Muscle layer of colon (tissue), 2 donors: ENCODE results near the gene RIMS4.
A peak's percentile ranks its signal among the peaks of the same experiment; 100 is the strongest.

Source experiments
- H3K27ac ChIP-seq: one replicate; pipeline ENCODE4 v1.7.0; 2013; ENCODE audit warnings: low read depth, mild to moderate bottlenecking, low read length, moderate library complexity
- H3K27me3 ChIP-seq, 2 donors: one replicate each; pipeline ENCODE4 v1.7.0; 2013; ENCODE audit warnings: low read length in 2 of 2, mild to moderate bottlenecking in 2 of 2; ENCODE audit not compliant: insufficient read depth in 2 of 2, control insufficient read depth in 1 of 2
- H3K36me3 ChIP-seq: one replicate; pipeline ENCODE4 v1.7.0; 2013; ENCODE audit warnings: mild to moderate bottlenecking, low read length; ENCODE audit not compliant: insufficient read depth
- H3K4me1 ChIP-seq: one replicate; pipeline ENCODE4 v1.7.0; 2013; ENCODE audit warnings: mild to moderate bottlenecking, low read length; ENCODE audit not compliant: insufficient read depth
- H3K4me3 ChIP-seq, 2 donors: one replicate each; pipeline ENCODE4 v1.7.0; 2013; ENCODE audit warnings: low read length in 2 of 2, low read depth in 1 of 2, mild to moderate bottlenecking in 1 of 2, moderate library complexity in 1 of 2
- H3K9ac ChIP-seq: one replicate; pipeline ENCODE4 v1.7.0; 2013; ENCODE audit warnings: low read length
- H3K9me3 ChIP-seq: one replicate; pipeline ENCODE4 v1.7.0; 2013; ENCODE audit warnings: mild to moderate bottlenecking, low read length
- donor health status: abdominal sarcoma.
- donor health status: Adenocarcinoma of cecum.

RIMS4 gene

GRCh38 chr20:44745598-44746366 lies 64.6 kb downstream of the RIMS4 start, which contains the start of gene KCNK15:
KCNK15 (plus strand) TSS chr20:44745865; CDS start chr20:44745911, 46 bp downstream.
- no peak within 1 kb of the TSS for H3K9ac ChIP-seq
- peaks cover 4% of the 10 kb centered on the region for H3K4me1 ChIP-seq
- H3K4me3 ChIP-seq: peak within 1 kb of the TSS; percentile 41 to 51
- no peak within 1 kb of the TSS for H3K27ac ChIP-seq
- peaks cover 15 to 37% of the 10 kb centered on the region in 2 donors for H3K27me3 ChIP-seq
- no peaks in the 10 kb centered on the region for H3K9me3 ChIP-seq
- H3K36me3 ChIP-seq: no peaks in the 10 kb centered on the region

- H3K4me3 ChIP-seq: no peak overlapping the region
- H3K36me3 ChIP-seq: no peaks in the 10 kb centered on the region
- peaks cover 15 to 36% of the 10 kb centered on the region in 2 donors for H3K27me3 ChIP-seq
- H3K9ac ChIP-seq: no peak overlapping the region
- no peak overlapping the region for H3K27ac ChIP-seq
- no peaks in the 10 kb centered on the region for H3K9me3 ChIP-seq
- H3K4me1 ChIP-seq: peaks cover 4% of the 10 kb centered on the region
These were observed 65.2 kb downstream of the RIMS4 start for GRCh38 chr20:44745122-44745597.

DNA sequence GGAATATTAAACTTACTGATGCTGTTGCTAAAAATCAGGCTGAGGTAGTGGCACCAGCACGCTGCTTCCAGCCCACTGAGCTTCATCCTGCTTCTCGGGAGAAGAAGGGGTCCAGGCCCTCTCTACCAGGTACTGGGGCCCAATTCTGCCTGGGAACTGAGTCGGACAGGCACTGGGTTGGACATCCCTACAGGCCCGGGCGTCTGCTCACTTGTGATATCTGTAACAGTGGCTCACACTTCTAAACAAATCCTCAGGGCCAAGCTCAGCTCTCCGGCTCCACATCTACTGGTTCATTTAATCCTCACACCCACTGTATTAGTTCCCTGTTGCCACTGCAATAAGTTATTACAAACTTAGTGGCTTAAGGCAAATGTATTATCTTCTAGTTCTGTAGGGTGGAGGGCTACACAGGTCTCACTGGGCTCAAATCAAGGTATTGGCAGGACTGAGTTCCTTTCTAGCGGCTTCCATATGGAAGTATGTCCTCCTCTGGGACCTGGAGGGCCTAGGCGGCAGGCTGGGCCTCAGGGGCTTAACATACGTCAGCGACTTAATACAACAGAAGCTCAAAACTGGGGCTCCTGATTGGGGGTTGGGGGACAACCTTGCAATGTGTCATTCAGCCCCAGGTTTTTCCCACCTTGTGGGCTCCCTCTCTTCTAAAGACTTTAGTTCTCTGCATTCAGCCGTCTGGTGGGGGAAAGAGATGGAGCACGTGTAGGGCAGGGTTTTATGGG lies 66.3 kb downstream of the RIMS4 start:
- H3K27me3 ChIP-seq: peaks cover 10 to 27% of the 10 kb centered on the region in 2 donors
- no peaks in the 10 kb centered on the region for H3K9me3 ChIP-seq
- no peak overlapping the region for H3K27ac ChIP-seq
- no peak overlapping the region for H3K4me3 ChIP-seq
- no peaks in the 10 kb centered on the region for H3K36me3 ChIP-seq
- H3K9ac ChIP-seq: no peak overlapping the region
- peaks cover 4% of the 10 kb centered on the region for H3K4me1 ChIP-seq

DNA sequence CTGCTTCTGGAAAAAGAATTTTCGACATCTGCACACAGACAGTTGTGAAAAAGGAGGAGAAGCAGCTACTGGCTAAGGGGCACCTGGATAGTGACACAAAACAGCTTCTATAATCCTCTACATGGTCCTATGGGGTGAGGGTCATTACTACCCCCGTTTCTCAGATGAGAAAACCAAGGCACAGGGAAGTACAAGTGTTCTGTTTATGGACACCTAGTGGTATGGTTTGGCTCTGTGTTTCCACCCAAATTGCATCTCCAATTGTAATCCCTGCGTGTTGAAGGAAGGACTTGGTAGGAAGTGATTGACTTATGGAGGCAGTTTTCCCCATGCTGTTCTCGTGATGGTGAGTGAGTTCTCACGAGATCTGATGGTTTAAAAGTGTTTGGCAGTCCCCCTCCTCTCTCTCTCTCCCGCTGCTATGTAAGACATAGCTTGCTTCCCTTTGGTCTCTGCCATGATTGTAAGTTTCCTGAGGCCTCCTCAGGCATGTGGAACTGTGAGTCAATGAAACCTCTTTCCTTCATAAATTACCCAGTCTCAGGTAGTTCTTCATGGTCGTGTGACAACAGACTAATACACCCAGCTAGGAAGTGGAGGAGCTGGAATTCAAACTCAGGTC lies 67.2 kb downstream of the RIMS4 start:
- peaks cover 4% of the 10 kb centered on the region for H3K4me1 ChIP-seq
- no peak overlapping the region for H3K4me3 ChIP-seq
- peaks cover 10 to 27% of the 10 kb centered on the region in 2 donors for H3K27me3 ChIP-seq
- no peaks in the 10 kb centered on the region for H3K9me3 ChIP-seq
- no peaks in the 10 kb centered on the region for H3K36me3 ChIP-seq
- no peak overlapping the region for H3K9ac ChIP-seq
- no peak overlapping the region for H3K27ac ChIP-seq

DNA sequence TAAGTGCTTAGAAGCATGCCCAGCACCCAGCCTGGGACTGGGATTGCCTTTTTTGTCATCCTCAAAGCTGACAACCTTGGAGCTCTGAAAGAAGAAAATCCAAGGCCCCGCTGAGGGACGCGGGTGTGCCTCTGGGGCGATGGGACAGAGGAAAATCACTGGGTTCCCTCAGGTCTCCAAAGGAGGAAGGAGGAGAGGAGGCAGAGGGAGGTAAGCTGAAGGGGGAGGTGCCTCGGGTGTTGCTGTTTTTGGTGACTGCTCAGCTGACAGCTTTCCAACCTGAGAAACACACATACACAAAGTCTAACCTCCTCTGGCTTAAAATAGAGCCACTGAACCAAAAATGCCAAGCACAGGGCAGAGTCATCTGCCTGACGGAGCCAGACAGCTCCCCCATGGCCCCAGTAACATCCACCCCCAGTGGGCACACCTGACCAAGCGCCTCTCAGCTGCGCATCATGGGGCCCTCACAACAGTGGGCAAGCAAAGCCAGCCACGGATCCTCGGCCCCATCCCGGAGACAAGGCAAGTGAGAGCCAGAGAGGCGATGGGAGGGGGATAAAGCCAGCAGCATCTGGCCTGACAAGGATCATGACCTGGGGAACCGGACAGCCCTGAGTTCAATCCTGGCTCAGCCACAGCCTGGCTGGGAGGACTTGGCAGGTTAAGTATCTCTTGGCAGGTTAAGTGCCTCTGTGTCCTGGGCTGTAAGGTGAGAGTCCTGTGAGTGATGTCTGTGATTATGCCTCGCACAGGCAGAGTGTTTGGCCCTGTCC lies 67.9 kb downstream of the RIMS4 start:
- peaks cover 10 to 26% of the 10 kb centered on the region in 2 donors for H3K27me3 ChIP-seq
- no peak overlapping the region for H3K4me3 ChIP-seq
- H3K4me1 ChIP-seq: peaks cover 4% of the 10 kb centered on the region
- H3K36me3 ChIP-seq: no peaks in the 10 kb centered on the region
- H3K27ac ChIP-seq: no peak overlapping the region
- H3K9me3 ChIP-seq: no peaks in the 10 kb centered on the region
- no peak overlapping the region for H3K9ac ChIP-seq

- peaks cover 0 to 3% of the 10 kb centered on the region in 2 donors for H3K27me3 ChIP-seq
- no peaks in the 10 kb centered on the region for H3K4me1 ChIP-seq
- H3K4me3 ChIP-seq: no peak overlapping the region
- H3K27ac ChIP-seq: no peak overlapping the region
- no peaks in the 10 kb centered on the region for H3K9me3 ChIP-seq
- no peak overlapping the region for H3K9ac ChIP-seq
- H3K36me3 ChIP-seq: no peaks in the 10 kb centered on the region
These were observed 70.4 kb downstream of the RIMS4 start for GRCh38 chr20:44739942-44740341.

DNA sequence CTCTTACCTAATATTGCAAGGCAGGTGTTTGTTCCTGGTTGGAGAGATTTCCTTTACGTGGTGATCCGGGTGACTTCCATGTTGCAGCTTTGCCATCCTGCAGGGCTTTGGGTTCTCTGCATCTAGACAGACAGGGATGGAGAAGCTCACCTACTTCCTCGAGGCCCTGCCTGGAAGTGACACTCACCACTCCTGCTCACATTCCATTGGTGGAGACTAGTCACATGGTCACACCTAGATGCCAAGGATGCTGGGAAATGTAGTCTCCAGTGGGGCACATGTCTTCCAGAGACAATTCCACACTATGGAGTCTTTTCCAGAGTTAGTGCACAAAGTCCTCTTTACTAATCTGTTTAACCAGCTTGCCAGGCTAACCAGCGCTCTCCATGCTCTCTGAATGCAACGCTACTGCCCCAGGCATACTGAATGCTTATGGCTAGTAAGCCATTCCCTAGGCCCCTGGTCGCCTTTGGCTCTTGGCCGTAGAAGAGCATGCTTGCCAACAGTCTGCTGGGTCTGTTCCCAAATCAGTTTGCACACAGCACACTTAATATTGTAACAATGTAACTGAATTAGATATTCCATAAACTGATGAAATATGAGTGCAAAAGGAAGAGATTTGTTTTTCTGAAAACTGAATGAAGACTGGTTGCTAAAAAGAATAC lies 71.4 kb downstream of the RIMS4 start:
- H3K27me3 ChIP-seq: no peaks in the 10 kb centered on the region
- H3K4me3 ChIP-seq: no peak overlapping the region
- no peaks in the 10 kb centered on the region for H3K4me1 ChIP-seq
- H3K9ac ChIP-seq: no peak overlapping the region
- H3K36me3 ChIP-seq: no peaks in the 10 kb centered on the region
- no peaks in the 10 kb centered on the region for H3K9me3 ChIP-seq
- H3K27ac ChIP-seq: no peak overlapping the region

GRCh38 chr20:44737116-44737515 lies 73.2 kb downstream of the RIMS4 start:
- Histone ChIP-seq H3K9me3 (no peaks in the 10 kb centered on the region), H3K4me3 (no peak overlapping the region), H3K4me1 (no peaks in the 10 kb centered on the region), H3K9ac (no peak overlapping the region), H3K36me3 (no peaks in the 10 kb centered on the region), H3K27ac (no peak overlapping the region), H3K27me3 (no peaks in the 10 kb centered on the region)

DNA sequence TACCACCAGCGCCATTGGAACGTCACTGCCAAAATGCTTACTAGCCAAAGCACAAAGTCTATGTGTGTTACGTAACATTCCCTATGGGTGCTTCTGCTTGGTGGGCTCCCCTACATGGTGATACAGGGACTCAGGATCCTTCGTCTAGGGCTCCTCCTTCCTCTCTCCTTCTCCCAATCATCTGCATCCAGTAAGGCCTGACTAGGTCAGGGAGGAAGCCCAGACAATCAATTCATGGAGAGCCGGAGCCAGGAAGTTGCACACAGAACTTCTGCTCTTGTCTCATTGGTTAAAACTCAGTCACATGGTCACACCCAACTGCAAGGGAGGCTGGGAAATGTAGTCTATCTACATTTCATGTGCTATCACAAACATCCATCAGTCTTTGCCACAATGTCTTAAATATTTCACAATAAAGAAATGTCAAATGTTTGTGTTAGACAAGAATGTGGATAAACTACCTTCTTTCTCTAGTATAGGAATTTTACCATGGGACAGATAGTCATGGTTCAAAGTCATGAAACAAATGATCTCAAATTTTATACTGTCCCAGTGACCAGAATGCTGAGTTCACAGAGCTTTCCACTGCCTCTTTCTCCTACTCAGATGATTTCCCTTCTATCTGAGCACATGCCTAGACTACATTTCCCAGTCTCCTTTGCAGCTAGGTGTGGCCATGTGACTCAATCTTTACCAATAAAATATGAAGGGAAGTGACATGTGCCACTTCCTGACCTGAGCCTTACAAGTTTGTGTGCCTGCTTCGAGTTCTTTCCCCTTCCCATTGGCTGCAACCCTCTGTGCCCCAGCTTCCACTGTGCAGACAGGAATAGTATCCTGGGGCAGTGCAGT lies 74.0 kb downstream of the RIMS4 start:
- H3K4me3 ChIP-seq: no peak overlapping the region
- no peaks in the 10 kb centered on the region for H3K36me3 ChIP-seq
- H3K9ac ChIP-seq: no peak overlapping the region
- H3K9me3 ChIP-seq: no peaks in the 10 kb centered on the region
- H3K27me3 ChIP-seq: no peaks in the 10 kb centered on the region
- no peaks in the 10 kb centered on the region for H3K4me1 ChIP-seq
- no peak overlapping the region for H3K27ac ChIP-seq

DNA sequence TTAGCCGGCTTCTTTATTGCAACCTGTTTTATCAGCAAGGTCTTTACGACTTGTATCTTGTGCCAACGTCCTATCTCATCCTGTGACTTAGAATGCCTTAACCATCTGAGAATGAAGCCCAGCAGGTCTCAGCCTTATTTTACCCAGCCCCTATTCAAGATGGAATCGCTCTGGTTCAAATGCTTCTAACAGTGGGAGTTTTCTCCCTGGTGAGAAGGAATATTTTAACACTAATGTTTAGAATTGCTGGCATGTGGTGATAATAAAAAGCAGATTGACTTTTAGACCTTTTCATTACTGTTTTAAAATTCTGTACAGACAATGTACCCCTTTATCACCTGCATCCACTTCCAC lies 74.6 kb downstream of the RIMS4 start:
- Histone ChIP-seq H3K9me3 (no peaks in the 10 kb centered on the region), H3K9ac (no peak overlapping the region), H3K4me1 (no peaks in the 10 kb centered on the region), H3K27me3 (no peaks in the 10 kb centered on the region), H3K4me3 (no peak overlapping the region), H3K36me3 (no peaks in the 10 kb centered on the region), H3K27ac (no peak overlapping the region)
